Mucosa of rectum (tissue), 2 donors: ENCODE measurements around the gene EVI5L.
"Not testable (repeated sequence)": the region's sequence is repeated elsewhere in the genome, so short reads cannot be mapped to it uniquely, and the experiment has no call there.

Source experiments
- H3K27ac ChIP-seq, 2 donors: one replicate each; pipeline ENCODE4 v1.7.0; 2013; ENCODE audit warnings: inconsistent platforms in 2 of 2, low read depth in 2 of 2, low read length in 2 of 2
- H3K27me3 ChIP-seq, 2 donors: one replicate each; pipeline ENCODE4 v1.7.0; 2013; ENCODE audit warnings: low read length in 2 of 2; ENCODE audit not compliant: control insufficient read depth in 2 of 2, insufficient read depth in 2 of 2
- H3K36me3 ChIP-seq, 2 donors: one replicate each; pipeline ENCODE4 v1.7.0; 2013; ENCODE audit warnings: low read length in 2 of 2; ENCODE audit not compliant: control insufficient read depth in 2 of 2, insufficient read depth in 2 of 2
- H3K4me1 ChIP-seq, 2 donors: one replicate each; pipeline ENCODE4 v1.7.0; 2013; ENCODE audit warnings: low read length in 2 of 2, mild to moderate bottlenecking in 1 of 2; ENCODE audit not compliant: control insufficient read depth in 2 of 2, insufficient read depth in 2 of 2
- H3K4me3 ChIP-seq, 2 donors: one replicate each; pipeline ENCODE4 v1.7.0; 2013; ENCODE audit warnings: low read length in 2 of 2
- H3K9ac ChIP-seq, 2 donors: one replicate each; pipeline ENCODE4 v1.7.0; 2013; ENCODE audit warnings: low read length in 2 of 2, low read depth in 1 of 2, mild to moderate bottlenecking in 1 of 2
- H3K9me3 ChIP-seq, 2 donors: one replicate each; pipeline ENCODE4 v1.7.0; 2013; ENCODE audit warnings: low read length in 2 of 2; ENCODE audit not compliant: control insufficient read depth in 2 of 2
- donor health status: healthy.
- donor health status: Normal muscosa, but diverticular disease.

The EVI5L gene

DNA sequence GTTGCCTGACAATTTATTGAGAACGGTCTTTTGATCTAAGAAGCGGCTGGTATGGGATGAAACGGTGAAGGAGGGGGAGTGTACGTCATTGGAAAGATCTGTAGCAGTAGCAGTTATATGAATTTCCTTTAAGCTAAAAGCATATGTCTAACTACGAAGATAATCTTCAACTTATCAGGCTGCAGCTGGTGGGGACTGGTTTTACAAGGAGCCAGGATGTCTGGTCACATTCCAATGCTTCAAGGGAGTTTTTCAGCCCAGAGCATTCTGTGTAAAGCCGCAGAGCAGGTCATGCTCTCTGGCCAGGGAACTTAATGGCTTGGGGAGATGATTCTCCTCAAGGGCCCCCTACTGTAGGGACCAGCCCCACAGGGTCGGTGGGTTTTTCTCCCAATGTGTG lies 37.7 kb upstream of the EVI5L start:
- Histone ChIP-seq H3K27me3 (peaks cover 9 to 17% of the 10 kb centered on the region in 2 donors), H3K36me3 (no peaks in the 10 kb centered on the region), H3K4me1 (peaks cover 3 to 6% of the 10 kb centered on the region in 2 donors), H3K9ac (no peak overlapping the region), H3K27ac (no peak overlapping the region), H3K9me3 (no peaks in the 10 kb centered on the region), H3K4me3 (no peak overlapping the region)

DNA sequence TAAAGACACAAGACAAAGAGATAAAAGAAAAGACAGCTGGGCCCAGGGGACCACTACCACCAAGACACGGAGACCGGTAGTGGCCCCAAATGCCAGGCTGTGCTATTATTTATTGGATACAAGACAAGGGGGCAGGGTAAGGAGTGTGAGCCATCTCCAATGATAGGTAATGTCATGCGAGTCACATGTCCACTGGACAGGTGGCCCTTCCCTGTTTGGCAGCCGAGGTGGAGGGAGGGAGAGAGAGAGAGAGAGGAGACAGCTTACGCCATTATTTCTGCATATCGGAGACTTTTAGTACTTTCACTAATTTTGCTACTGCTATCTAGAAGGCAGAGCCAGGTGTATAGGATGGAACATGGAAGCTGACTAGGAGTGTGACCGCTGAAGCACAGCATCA lies 37.3 kb upstream of the EVI5L start:
- peaks cover 6 to 13% of the 10 kb centered on the region in 2 donors for H3K27me3 ChIP-seq
- not testable (repeated sequence) for H3K36me3 ChIP-seq, H3K27ac ChIP-seq, H3K4me3 ChIP-seq, H3K4me1 ChIP-seq, H3K9me3 ChIP-seq, H3K9ac ChIP-seq

DNA sequence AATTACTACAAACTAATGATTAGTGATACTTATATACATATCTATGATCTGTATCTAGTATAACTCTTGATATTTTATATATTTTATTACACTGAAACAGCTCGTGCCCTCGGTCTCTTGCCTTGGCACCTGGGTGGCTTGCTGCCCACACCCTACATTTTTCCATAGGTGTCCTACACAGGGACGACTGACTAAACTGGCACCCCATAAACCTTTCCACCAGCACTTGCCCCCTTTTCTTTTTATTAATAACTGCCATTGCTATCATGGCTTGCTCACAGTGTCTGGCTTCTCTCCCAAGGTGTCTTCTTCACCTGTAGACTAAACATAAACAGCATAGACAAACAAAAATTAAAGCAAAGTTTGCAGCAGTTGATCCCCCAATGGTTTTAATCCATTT lies 36.5 kb upstream of the EVI5L start:
- Histone ChIP-seq H3K9me3 (no peaks in the 10 kb centered on the region), H3K36me3 (no peaks in the 10 kb centered on the region), H3K4me3 (no peak overlapping the region), H3K27ac (no peak overlapping the region), H3K9ac (no peak overlapping the region), H3K27me3 (peaks cover 4 to 11% of the 10 kb centered on the region in 2 donors), H3K4me1 (peaks cover 0 to 6% of the 10 kb centered on the region in 2 donors)

DNA sequence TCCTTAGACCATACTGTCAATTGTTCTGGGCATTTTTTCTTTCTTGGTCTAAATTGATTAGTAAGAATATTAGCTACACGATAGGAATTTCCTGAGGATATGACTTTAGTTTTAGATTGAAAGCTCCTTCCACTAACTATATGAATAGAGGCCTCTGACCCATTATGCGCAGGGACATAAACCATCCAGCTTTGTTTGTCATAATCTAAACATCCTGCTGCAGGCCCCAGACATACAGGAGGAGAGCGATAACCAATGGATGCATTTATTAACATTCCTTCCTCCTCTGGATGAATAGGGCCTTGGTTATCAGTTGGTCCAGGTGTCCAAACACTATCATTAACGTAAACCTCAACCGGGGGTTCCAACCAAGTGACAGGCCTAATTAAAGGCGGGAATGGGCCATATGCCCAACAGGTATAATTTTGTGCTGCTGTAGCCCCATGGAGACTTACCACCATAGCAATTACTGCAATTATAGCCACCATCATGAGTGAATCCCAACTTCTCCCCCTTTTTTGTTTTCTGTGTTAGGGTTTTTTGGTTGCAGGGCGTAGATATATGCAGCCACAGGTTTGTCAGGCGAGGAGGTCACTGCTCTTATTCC lies 34.4 kb upstream of the EVI5L start:
- Histone ChIP-seq H3K9ac (no peak overlapping the region), H3K36me3 (no peaks in the 10 kb centered on the region), H3K4me3 (no peak overlapping the region), H3K4me1 (peaks cover 0 to 3% of the 10 kb centered on the region in 2 donors), H3K27ac (no peak overlapping the region), H3K9me3 (no peaks in the 10 kb centered on the region), H3K27me3 (peaks cover 3% of the 10 kb centered on the region in 2 donors)

DNA sequence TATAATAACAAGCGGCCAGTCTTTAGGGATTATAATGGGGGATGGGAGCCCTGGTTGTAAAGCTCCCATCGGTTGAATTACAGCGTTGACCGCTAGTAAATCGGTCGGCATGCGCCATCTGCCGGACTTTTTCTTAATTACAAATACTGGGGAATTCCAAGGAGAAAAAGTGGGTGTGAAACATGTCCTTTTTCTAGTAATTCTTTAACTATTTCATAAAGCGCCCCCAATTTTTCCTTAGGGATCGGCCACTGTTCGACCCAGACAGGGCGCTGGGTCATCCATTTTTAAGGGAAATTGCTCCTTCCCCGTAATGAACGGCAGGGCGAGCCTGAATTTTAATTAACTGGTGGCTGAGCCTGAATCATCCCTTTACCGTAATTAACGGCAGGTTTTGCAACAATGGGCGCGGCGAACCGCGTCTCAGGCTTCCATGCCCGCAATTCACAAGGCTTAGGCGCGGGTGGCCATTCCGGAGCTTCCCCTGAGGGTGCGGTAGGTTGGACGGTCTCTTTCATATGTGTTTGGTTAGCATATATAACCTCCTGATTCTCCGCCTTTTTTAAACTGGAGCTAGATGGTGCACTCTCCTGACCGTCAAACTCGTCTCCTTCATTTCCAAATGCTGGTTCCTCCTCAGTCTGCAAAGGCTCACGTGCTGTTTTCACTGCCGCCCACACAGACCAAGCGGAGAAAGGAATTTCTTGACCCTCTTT lies 30.2 kb upstream of the EVI5L start:
- peaks cover 2 to 3% of the 10 kb centered on the region in 2 donors for H3K27me3 ChIP-seq
- H3K4me3 ChIP-seq, result peak overlapping the region in 1 of 2 donors; percentile 48
- H3K36me3 ChIP-seq, result no peaks in the 10 kb centered on the region
- peaks cover 2 to 5% of the 10 kb centered on the region in 2 donors for H3K9me3 ChIP-seq
- no peak overlapping the region for H3K27ac ChIP-seq
- peaks cover 0 to 3% of the 10 kb centered on the region in 2 donors for H3K4me1 ChIP-seq
- H3K9ac ChIP-seq, result peak overlapping the region in 1 of 2 donors; percentile 2

DNA sequence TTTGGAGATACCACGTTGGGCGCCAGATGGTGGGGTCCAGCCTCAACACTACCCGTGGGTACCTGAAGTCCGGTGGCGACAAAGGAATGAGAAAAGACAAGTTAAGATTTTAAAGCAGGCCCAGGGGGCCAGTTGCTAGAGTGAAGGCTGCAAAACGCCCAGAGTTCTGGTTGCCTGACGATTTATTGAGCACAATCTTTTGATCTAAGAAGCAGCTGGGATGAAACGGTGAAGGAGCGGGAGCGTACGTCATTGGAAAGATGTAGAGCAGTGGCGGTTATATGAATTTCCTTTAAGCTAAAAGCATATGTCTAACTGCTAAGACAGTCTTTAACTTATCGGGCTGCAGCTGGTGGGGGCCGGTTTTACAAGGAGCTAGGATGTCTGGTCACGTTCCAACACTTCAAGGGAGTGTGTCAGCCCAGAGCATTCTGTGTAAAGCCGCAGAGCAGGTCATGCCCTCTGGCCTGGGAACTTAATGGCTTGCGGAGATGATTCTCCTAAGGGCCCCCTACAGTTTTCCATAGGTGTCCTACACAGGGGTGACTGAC lies 28.9 kb upstream of the EVI5L start:
- H3K4me1 ChIP-seq, result peaks cover 2 to 3% of the 10 kb centered on the region in 2 donors
- no peak overlapping the region for H3K27ac ChIP-seq
- H3K36me3 ChIP-seq, result no peaks in the 10 kb centered on the region
- peaks cover 2 to 3% of the 10 kb centered on the region in 2 donors for H3K27me3 ChIP-seq
- no peak overlapping the region for H3K9ac ChIP-seq
- H3K9me3 ChIP-seq, result peaks cover 2 to 5% of the 10 kb centered on the region in 2 donors
- no peak overlapping the region for H3K4me3 ChIP-seq

DNA sequence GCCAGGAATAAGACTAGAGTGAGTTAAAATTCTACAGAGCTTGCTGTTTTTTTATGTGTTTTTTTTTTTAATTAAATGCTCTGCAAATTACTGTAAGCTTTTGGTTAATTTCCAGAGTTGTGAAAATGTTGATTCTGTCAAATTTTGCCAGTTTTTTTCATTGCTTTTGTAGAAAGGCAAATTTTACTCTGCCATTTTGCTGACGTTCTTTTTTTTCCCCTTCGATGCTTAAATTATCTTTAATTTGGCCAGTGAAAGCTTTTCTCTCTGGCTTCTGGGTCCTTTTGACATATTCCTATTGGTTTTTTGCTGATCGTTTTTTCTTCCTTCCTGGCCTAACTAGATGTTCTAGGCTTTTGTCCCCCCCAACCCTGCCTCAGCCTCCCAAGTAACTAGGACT lies 23.8 kb upstream of the EVI5L start:
- no peak overlapping the region for H3K4me3 ChIP-seq
- no peaks in the 10 kb centered on the region for H3K27me3 ChIP-seq
- H3K36me3 ChIP-seq, result no peaks in the 10 kb centered on the region
- H3K4me1 ChIP-seq, result peaks cover 2% of the 10 kb centered on the region in 2 donors
- H3K27ac ChIP-seq, result no peak overlapping the region
- H3K9ac ChIP-seq, result no peak overlapping the region
- H3K9me3 ChIP-seq, result peaks cover 0 to under 1% of the 10 kb centered on the region in 2 donors

DNA sequence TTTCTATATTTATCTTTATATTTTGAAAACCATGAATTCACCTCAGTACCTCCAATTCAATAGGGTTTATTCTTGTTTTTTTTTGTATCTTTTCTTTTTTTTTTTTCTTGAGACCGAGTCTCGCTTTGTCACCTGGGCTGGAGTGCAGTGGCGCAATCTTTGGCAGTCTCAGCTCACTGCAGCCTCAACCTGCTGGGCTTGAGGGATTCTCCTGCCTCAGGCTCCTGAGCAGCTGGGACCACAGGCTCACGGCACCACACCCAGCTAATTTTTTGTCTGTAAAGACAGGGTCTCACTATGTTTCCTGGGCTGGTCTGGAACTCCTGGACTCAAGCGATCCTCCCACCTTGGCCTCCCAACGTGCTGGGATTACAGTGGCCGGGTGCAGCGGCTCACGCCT lies 23.1 kb upstream of the EVI5L start:
- no peaks in the 10 kb centered on the region for H3K27me3 ChIP-seq
- H3K4me3 ChIP-seq, result no peak overlapping the region
- H3K4me1 ChIP-seq, result peaks cover 2% of the 10 kb centered on the region in 2 donors
- H3K27ac ChIP-seq, result no peak overlapping the region
- H3K9ac ChIP-seq, result no peak overlapping the region
- H3K9me3 ChIP-seq, result peaks cover 3% of the 10 kb centered on the region in 2 donors
- H3K36me3 ChIP-seq, result no peaks in the 10 kb centered on the region

DNA sequence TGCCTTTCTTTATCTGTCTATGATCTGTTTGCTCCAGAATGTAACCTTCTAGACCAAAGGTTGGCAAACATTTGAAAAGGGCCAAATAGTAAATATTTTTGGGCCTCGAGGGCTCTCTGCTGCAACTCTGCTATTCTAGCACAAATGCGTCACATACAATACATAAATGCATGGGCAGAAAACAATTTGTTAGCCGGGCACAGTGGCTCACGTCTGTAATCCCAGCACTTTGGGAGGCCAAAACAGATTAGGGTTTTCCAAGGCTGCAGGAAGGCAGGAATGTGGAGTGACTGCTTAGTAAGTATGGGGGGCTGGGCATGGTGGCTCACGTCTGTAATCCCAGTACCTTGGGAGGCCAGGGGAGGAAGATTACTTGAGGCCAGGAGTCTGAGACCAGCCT lies 21.9 kb upstream of the EVI5L start:
- no peak overlapping the region for H3K4me3 ChIP-seq
- H3K27me3 ChIP-seq, result no peaks in the 10 kb centered on the region
- H3K9me3 ChIP-seq, result peaks cover 3 to 5% of the 10 kb centered on the region in 2 donors
- no peak overlapping the region for H3K9ac ChIP-seq
- H3K27ac ChIP-seq, result no peak overlapping the region
- H3K4me1 ChIP-seq, result peaks cover 2% of the 10 kb centered on the region in 2 donors
- H3K36me3 ChIP-seq, result no peaks in the 10 kb centered on the region

DNA sequence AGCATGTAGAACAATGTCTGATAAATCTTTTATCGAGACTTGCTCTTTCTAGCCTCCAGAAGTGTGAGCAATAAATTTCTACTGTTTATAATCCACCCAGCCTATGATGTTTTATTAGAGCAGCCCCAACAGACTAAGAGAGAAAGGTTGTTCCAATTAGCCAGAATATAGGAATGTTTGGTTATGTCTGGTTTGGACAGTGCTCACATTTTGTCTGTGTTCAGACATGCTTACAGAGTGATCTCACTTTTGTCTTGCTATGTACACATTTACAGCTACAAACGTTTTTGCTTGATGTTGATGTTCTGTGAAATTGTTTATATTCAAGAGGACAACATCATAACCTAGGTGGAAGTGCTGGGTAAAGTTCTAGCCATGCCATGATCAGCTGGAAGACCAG lies 18.0 kb upstream of the EVI5L start:
- Histone ChIP-seq H3K4me3 (no peak overlapping the region), H3K9me3 (peaks cover 3 to 5% of the 10 kb centered on the region in 2 donors), H3K27ac (no peak overlapping the region), H3K4me1 (peaks cover 0 to 2% of the 10 kb centered on the region in 2 donors), H3K27me3 (no peaks in the 10 kb centered on the region), H3K36me3 (no peaks in the 10 kb centered on the region), H3K9ac (no peak overlapping the region)
